Mesendoderm (in vitro differentiated cells): ENCODE measurements around the gene POFUT1.
"Not testable (repeated sequence)": the region's sequence is repeated elsewhere in the genome, so short reads cannot be mapped to it uniquely, and the experiment has no call there.

Source experiments
- DNase-seq: peaks from one replicate; pipeline ENCODE4 v3.0.0; 2013
- H2AK5ac ChIP-seq: 2 replicates; pipeline ENCODE4 v1.6.1; 2013; ENCODE audit warnings: low read length, inconsistent platforms
- H2BK120ac ChIP-seq: 2 replicates; pipeline ENCODE4 v1.6.1; 2013; ENCODE audit warnings: low read depth, mild to moderate bottlenecking, low read length, moderate library complexity, mixed read lengths
- H2BK15ac ChIP-seq: replicated peaks from 2 replicates; pipeline ENCODE4 v1.6.1; 2013; ENCODE audit warnings: low read depth, mild to moderate bottlenecking, moderate library complexity
- H2BK5ac ChIP-seq: 2 replicates; pipeline ENCODE4 v1.6.1; 2013; ENCODE audit warnings: low read length, inconsistent platforms
- H3K18ac ChIP-seq: 2 replicates; pipeline ENCODE4 v1.6.1; 2013; ENCODE audit warnings: mild to moderate bottlenecking, low read length, mixed read lengths
- H3K23ac ChIP-seq: one replicate; pipeline ENCODE4 v1.6.1; 2013; ENCODE audit warnings: low read length
- H3K27ac ChIP-seq: 2 replicates; pipeline ENCODE4 v1.5.1; 2013; ENCODE audit warnings: low read depth, mild to moderate bottlenecking, inconsistent platforms, low read length, moderate library complexity
- H3K27me3 ChIP-seq: 2 replicates; pipeline ENCODE4 v1.6.1; 2013; ENCODE audit warnings: low read length, control low read depth, mild to moderate bottlenecking, inconsistent platforms; ENCODE audit not compliant: insufficient read depth, poor library complexity
- H3K36me3 ChIP-seq: 2 replicates; pipeline ENCODE4 v1.6.1; 2013; ENCODE audit warnings: low read length, inconsistent platforms; ENCODE audit not compliant: control insufficient read depth, insufficient read depth
- H3K4ac ChIP-seq: one replicate; pipeline ENCODE4 v1.6.1; 2013; ENCODE audit warnings: low read depth, mild to moderate bottlenecking, low read length, moderate library complexity
- H3K4me1 ChIP-seq: 2 replicates; pipeline ENCODE4 v1.6.1; 2013; ENCODE audit warnings: low read depth, low read length, inconsistent platforms; ENCODE audit not compliant: control insufficient read depth
- H3K4me2 ChIP-seq: 2 replicates; pipeline ENCODE4 v1.6.1; 2013; ENCODE audit warnings: low read length
- H3K4me3 ChIP-seq: 2 replicates; pipeline ENCODE4 v1.5.1; 2013; ENCODE audit warnings: mild to moderate bottlenecking, low read length
- H3K56ac ChIP-seq: one replicate; pipeline ENCODE4 v1.6.1; 2013; ENCODE audit warnings: low read length
- H3K79me1 ChIP-seq: 2 replicates; pipeline ENCODE4 v1.6.1; 2013; ENCODE audit warnings: low read length, inconsistent platforms
- H3K79me2 ChIP-seq: 2 replicates; pipeline ENCODE4 v1.6.1; 2013; ENCODE audit warnings: mild to moderate bottlenecking, low read length; ENCODE audit not compliant: control insufficient read depth, insufficient read depth
- H3K9ac ChIP-seq: 2 replicates; pipeline ENCODE4 v1.6.1; 2013; ENCODE audit warnings: low read length, inconsistent platforms
- H4K5ac ChIP-seq: one replicate; pipeline ENCODE4 v1.6.1; 2013; ENCODE audit warnings: low read length
- H4K8ac ChIP-seq: one replicate; pipeline ENCODE4 v1.6.1; 2013; ENCODE audit warnings: low read depth, mild to moderate bottlenecking, control low read depth, low read length, moderate library complexity
- WGBS: extraction: QIAGEN DNeasy Blood & Tissue Kit; methylation state at CpG from one replicate; pipeline ENCODE4 v1.1.7; 2013; ENCODE audit warnings: low lambda C conversion rate, missing lambda C conversion rate; ENCODE audit not compliant: insufficient coverage; ENCODE audit errors: extremely low coverage; 5-methylcytosine and 5-hydroxymethylcytosine counted together

Gene POFUT1

GRCh38 chr20:32168184-32168910, 39.3 kb upstream of the POFUT1 start:
- peak overlapping the region; percentile 19 for H3K56ac ChIP-seq
- WGBS: no CpG with 5 or more reads among the region's 2 CpGs
- no peaks in the 10 kb centered on the region for H3K79me1 ChIP-seq
- H3K4me2 ChIP-seq: no peak overlapping the region
- no peaks in the 10 kb centered on the region for H3K27me3 ChIP-seq
- no peaks in the 10 kb centered on the region for H3K79me2 ChIP-seq
- H3K4ac ChIP-seq: no peak overlapping the region
- no peak overlapping the region for H3K23ac ChIP-seq
- no peak overlapping the region for H3K4me3 ChIP-seq
- no peak overlapping the region for H4K5ac ChIP-seq
- peak; percentile 81 for DNase-seq
- H4K8ac ChIP-seq: no peak overlapping the region
- H2AK5ac ChIP-seq: no peak overlapping the region
- H3K4me1 ChIP-seq: peaks cover 3% of the 10 kb centered on the region
- no peak overlapping the region for H2BK5ac ChIP-seq
- H3K9ac ChIP-seq: no peak overlapping the region
- peaks cover 4% of the 10 kb centered on the region for H3K36me3 ChIP-seq
- no peak overlapping the region for H2BK120ac ChIP-seq
- no peak overlapping the region for H3K18ac ChIP-seq
- H3K27ac ChIP-seq: no peak overlapping the region
- H2BK15ac ChIP-seq: no peak overlapping the region

DNA sequence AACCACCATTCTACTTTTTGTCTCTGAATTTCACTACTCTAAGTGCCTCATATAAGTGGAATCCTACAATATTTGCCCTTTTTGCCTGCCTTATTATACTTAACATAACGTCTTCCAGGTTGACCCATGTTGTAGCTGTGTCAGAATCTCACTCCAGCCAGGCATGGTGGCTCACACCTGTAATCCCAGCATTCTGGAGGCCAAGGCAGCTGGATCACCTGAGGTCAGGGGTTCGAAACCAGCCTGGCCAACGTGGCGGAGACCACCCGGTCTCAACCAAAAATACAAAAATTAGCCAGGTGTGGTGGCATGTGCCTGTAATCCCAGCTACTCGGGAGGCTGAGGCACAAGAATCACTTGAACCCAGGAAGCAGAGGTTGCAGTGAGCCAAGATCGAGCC, 30.0 kb upstream of the POFUT1 start:
- H3K4ac ChIP-seq, H4K8ac ChIP-seq: not testable (repeated sequence)
- no CpG with 5 or more reads among the region's 7 CpGs for WGBS

GRCh38 chr20:32179515-32179914, 28.2 kb upstream of the POFUT1 start:
- Histone ChIP-seq H2BK120ac (no peak overlapping the region), H3K18ac (no peak overlapping the region), H3K4me2 (no peak overlapping the region), H3K4me3 (no peak overlapping the region), H2BK5ac (no peak overlapping the region), H2BK15ac (no peak overlapping the region), H4K8ac (no peak overlapping the region), H3K79me2 (no peaks in the 10 kb centered on the region), H3K79me1 (no peaks in the 10 kb centered on the region), H4K5ac (no peak overlapping the region), H3K9ac (no peak overlapping the region), H2AK5ac (no peak overlapping the region), H3K27ac (no peak overlapping the region), H3K23ac (no peak overlapping the region), H3K36me3 (no peaks in the 10 kb centered on the region), H3K4me1 (no peaks in the 10 kb centered on the region), H3K27me3 (no peaks in the 10 kb centered on the region), H3K56ac (no peak overlapping the region), H3K4ac (no peak overlapping the region)
- no peak for DNase-seq
- no CpG with 5 or more reads among the region's 2 CpGs for WGBS

More for the DNA sequence above, 30.0 kb upstream of the POFUT1 start:
- H3K36me3 ChIP-seq, H3K18ac ChIP-seq, H3K56ac ChIP-seq, H3K79me1 ChIP-seq, H2BK15ac ChIP-seq, H2AK5ac ChIP-seq, H3K9ac ChIP-seq, H3K4me1 ChIP-seq, H4K5ac ChIP-seq, H2BK5ac ChIP-seq, H3K79me2 ChIP-seq, H2BK120ac ChIP-seq, DNase-seq, H3K27ac ChIP-seq, H3K27me3 ChIP-seq, H3K4me3 ChIP-seq, H3K4me2 ChIP-seq, H3K23ac ChIP-seq: not testable (repeated sequence)

GRCh38 chr20:32179934-32180333, 27.7 kb upstream of the POFUT1 start:
- no peaks in the 10 kb centered on the region for H3K79me1 ChIP-seq
- no peak overlapping the region for H2BK5ac ChIP-seq
- H3K27me3 ChIP-seq: no peaks in the 10 kb centered on the region
- H4K5ac ChIP-seq: no peak overlapping the region
- no peak overlapping the region for H3K27ac ChIP-seq
- H2BK15ac ChIP-seq: no peak overlapping the region
- no peak overlapping the region for H3K4me2 ChIP-seq
- H3K79me2 ChIP-seq: no peaks in the 10 kb centered on the region
- no peak overlapping the region for H3K18ac ChIP-seq
- H3K36me3 ChIP-seq: no peaks in the 10 kb centered on the region
- H3K4me1 ChIP-seq: no peaks in the 10 kb centered on the region
- H3K4me3 ChIP-seq: no peak overlapping the region
- DNase-seq: no peak
- H3K9ac ChIP-seq: no peak overlapping the region
- no peak overlapping the region for H4K8ac ChIP-seq
- no peak overlapping the region for H3K56ac ChIP-seq
- H3K23ac ChIP-seq: no peak overlapping the region
- H2AK5ac ChIP-seq: no peak overlapping the region
- WGBS: no CpG with 5 or more reads among the region's 4 CpGs
- H2BK120ac ChIP-seq: no peak overlapping the region
- no peak overlapping the region for H3K4ac ChIP-seq

- no peak overlapping the region for H3K56ac ChIP-seq
- H4K5ac ChIP-seq: no peak overlapping the region
- no peak overlapping the region for H3K9ac ChIP-seq
- no peak overlapping the region for H2AK5ac ChIP-seq
- DNase-seq: no peak
- H2BK5ac ChIP-seq: no peak overlapping the region
- no peak overlapping the region for H4K8ac ChIP-seq
- no peak overlapping the region for H3K4ac ChIP-seq
- no peak overlapping the region for H3K23ac ChIP-seq
- H3K4me3 ChIP-seq: no peak overlapping the region
- H3K79me2 ChIP-seq: no peaks in the 10 kb centered on the region
- H3K18ac ChIP-seq: no peak overlapping the region
- H3K36me3 ChIP-seq: no peaks in the 10 kb centered on the region
- WGBS: no CpG with 5 or more reads among the region's 2 CpGs
- H2BK15ac ChIP-seq: no peak overlapping the region
- H3K27ac ChIP-seq: no peak overlapping the region
- no peaks in the 10 kb centered on the region for H3K27me3 ChIP-seq
- no peak overlapping the region for H2BK120ac ChIP-seq
- H3K4me2 ChIP-seq: no peak overlapping the region
- no peaks in the 10 kb centered on the region for H3K79me1 ChIP-seq
- no peaks in the 10 kb centered on the region for H3K4me1 ChIP-seq
Observed at GRCh38 chr20:32181606-32182005, 26.1 kb upstream of the POFUT1 start.
